RWPE1 (cell line): ENCODE measurements around the gene CLPTM1.

Source experiments
- CTCF ChIA-PET: fragments of 350-600 bp; sonication (Branson Sonifier 250); formaldehyde crosslinking; extraction: SDS; loops from one replicate; lab custom pipeline; 2021; lab: Yijun Ruan, JAX
- POLR2A ChIA-PET: fragments of 400-600 bp; formaldehyde crosslinking; extraction: SDS; loops from one replicate; lab custom pipeline; 2020; ENCODE audit warnings: antibody characterized with exemption; ENCODE audit not compliant: low non-redundant PET; lab: Yijun Ruan, JAX
- DNase-seq: peaks from one replicate; pipeline ENCODE4 v3.0.0; 2012; ENCODE audit warnings: low spot score
- H3K27ac ChIP-seq: fragments of 450-650 bp; 2 replicates; pipeline ENCODE4 v1.5.1; 2017
- TF ChIP-seq, protein P1 (sequence below): fragments of 450-650 bp; conservative IDR thresholded peaks from 2 replicates; pipeline ENCODE4 v1.5.1; 2017; ENCODE audit warnings: low read depth, mild to moderate bottlenecking

CLPTM1 gene

DNA sequence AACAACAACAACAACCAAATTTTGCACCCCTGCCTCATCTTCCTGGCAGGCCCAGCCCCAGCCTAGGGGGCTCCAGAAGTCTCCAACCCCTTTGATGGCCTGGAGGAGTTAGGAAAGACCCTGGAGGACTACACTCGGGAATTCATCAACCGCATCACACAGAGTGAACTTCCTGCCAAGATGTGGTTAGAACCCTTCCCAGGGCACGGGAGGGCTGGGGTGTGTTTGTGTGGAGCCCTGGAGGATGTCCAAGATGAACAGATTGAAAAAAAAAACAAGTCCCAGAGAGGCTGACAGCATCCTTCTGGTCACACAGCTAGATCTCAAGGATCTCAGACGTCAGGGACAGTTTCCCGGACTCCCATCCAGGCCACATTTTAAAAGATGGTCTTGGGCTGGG, 27.4 kb upstream of the CLPTM1 start:
- H3K27ac ChIP-seq: no peak overlapping the region
- TF ChIP-seq, protein P1, sequence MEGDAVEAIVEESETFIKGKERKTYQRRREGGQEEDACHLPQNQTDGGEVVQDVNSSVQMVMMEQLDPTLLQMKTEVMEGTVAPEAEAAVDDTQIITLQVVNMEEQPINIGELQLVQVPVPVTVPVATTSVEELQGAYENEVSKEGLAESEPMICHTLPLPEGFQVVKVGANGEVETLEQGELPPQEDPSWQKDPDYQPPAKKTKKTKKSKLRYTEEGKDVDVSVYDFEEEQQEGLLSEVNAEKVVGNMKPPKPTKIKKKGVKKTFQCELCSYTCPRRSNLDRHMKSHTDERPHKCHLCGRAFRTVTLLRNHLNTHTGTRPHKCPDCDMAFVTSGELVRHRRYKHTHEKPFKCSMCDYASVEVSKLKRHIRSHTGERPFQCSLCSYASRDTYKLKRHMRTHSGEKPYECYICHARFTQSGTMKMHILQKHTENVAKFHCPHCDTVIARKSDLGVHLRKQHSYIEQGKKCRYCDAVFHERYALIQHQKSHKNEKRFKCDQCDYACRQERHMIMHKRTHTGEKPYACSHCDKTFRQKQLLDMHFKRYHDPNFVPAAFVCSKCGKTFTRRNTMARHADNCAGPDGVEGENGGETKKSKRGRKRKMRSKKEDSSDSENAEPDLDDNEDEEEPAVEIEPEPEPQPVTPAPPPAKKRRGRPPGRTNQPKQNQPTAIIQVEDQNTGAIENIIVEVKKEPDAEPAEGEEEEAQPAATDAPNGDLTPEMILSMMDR: no peak

DNA sequence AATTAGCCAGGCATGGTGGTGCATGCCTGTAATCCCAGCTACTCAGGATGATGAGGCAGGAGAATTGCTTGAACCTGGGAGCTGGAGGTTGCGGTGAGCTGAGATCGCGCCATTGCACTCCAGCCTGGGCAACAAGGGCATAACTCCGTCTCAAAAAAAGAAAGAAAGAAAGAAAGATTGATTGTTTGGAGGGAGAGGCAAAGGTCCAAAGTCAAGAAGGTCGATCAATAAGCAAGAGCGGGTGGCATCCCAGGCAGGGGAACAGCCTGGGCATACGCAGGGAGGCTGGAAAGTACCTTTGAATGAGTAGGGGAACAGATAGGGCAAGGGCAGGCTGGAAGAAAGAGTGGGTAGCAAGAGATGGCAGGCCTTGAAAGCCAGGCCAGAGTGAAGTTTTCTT, 25.1 kb upstream of the CLPTM1 start:
- ChIA-PET POLR2A (no interaction called here), CTCF (no interaction called here)
- TF ChIP-seq, protein P1: no peak
- DNase-seq: no peak
- H3K27ac ChIP-seq: no peak overlapping the region

More for the DNA sequence above, 27.4 kb upstream of the CLPTM1 start:
- ChIA-PET CTCF (interaction anchor here (0.6 kb wide), 1 partner anchor 19 kb away, joined by 4 read pairs; no protein-coding TSS in a partner anchor), POLR2A (interaction anchor here (0.8 kb wide), 1 partner anchor 408 kb away, joined by 6 read pairs; no protein-coding TSS in a partner anchor)
- no peak for DNase-seq

DNA sequence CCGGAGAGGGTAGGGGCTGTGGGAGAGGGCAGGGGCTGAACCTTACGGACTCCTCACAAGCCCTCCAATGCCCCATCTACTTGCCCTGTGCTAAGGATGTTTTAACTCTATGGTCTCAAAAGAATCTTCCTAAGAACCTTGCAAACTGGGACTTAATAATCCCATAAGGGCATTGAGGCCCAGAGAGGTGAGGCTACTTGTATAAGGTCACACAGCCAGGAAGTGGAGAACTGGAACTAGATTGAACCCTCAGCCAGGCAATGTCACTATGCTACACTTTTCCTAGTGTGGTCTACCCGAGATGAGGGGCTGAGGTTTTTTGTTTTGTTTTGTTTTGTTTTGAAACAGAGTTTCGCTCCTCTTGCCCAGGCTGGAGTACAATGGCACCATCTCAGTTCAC, 23.6 kb upstream of the CLPTM1 start:
- CTCF ChIA-PET: no interaction called here
- POLR2A ChIA-PET: no interaction called here
- TF ChIP-seq, protein P1: no peak
- no peak overlapping the region for H3K27ac ChIP-seq
- no peak for DNase-seq

DNA sequence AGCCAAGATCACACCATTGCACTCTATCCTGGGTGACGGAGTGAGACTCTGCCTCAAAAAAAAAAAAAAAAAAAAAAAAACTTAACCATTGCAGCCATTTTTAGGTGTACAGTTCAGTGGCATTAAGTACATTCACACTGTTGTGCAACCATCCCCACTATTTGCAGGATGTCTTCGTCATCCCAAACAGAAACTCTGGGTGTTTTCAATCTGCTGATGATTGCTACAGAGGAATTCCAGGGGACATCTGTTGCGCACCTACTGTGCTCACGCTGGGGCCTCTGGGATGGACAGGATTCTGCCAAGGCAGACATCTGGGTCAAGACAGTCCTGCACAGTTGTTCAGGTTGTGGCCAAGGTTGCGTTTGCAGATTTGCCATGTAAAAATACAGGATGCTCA, 15.5 kb upstream of the CLPTM1 start:
- ChIA-PET CTCF (interaction anchor here (0.8 to 0.9 kb wide), 2 partner anchors 36 to 113 kb away, joined by 3 to 5 read pairs; no protein-coding TSS in a partner anchor), POLR2A (no interaction called here)
- TF ChIP-seq, protein P1: no peak
- no peak overlapping the region for H3K27ac ChIP-seq
- DNase-seq: no peak

DNA sequence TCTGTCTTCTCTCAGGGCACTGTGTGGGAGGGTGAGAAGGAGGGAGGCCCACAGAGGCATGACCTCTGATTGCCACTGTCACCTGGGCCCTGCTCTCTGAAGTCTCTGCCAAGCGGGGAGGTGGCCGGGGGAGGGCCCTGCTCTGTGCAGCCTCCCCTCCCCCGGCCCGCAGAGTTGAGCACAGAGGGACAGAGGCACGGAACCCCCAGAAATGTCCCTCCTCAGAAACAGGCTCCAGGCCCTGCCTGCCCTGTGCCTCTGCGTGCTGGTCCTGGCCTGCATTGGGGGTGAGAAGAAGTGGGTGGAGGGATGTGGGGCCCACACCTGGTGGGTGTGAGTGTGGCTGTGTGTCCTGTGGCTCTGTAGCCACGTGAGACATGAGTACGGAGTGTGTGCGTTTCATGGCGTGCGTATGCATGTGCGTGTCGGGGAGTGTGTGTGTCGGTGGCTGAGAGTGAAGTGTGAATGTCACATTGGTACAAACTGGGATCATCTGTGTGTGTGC, 13.1 kb upstream of the CLPTM1 start, which contains the start of gene APOC4:
Gene APOC4, plus strand, starts transcription at position 171 of the 505 bp plus-strand sequence. Its CDS starts 41 bp downstream, at position 212.
- CTCF ChIA-PET: no interaction called here
- TF ChIP-seq, protein P1: no peak
- POLR2A ChIA-PET: no interaction called here
- no peak within 1 kb of the TSS for H3K27ac ChIP-seq
- no peak for DNase-seq

DNA sequence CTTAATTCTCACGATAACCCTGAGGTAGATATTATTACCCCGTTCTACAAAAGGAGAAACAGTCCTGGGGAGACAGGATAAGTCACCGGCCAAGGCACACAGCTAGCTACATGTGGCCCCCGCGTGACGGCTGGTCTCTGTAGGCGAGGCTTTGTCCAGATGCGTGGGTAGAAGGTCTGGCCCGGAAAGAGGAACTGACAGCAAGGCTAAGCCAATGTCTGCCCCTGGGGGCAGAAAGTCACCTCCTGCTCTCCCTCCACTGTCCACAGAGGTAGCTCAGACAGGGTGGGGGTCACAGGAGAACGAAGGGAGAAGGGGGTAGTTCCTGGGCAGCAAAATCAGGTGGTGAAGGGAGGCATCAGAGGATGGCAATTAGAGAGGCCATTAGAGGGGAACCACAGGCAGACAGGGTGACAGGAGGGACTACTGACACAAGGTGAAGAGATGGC, 11.4 kb upstream of the CLPTM1 start:
- no peak for DNase-seq
- POLR2A ChIA-PET: no interaction called here

More for the DNA sequence above, 11.4 kb upstream of the CLPTM1 start:
- no peak overlapping the region for H3K27ac ChIP-seq
- TF ChIP-seq, protein P1: no peak
- CTCF ChIA-PET: interaction anchor here (0.6 to 0.7 kb wide), 2 partner anchors 26 to 54 kb away, joined by 3 to 8 read pairs; no protein-coding TSS in a partner anchor
